Measurements from ENCODE around the gene MSLN.

- no peak for TF ChIP-seq EZH2 (IDR thresholded peaks at IDR 0.05)
- no peak for TF ChIP-seq POLR2AphosphoS5 (IDR thresholded peaks at IDR 0.05; ENCODE audit: borderline replicate concordance, low read depth, low read length)
- TF ChIP-seq FOXP2 (optimal IDR thresholded peaks at IDR 0.05; ENCODE audit: control extremely low read depth, extremely low read length, insufficient read depth) = no peak
These were observed 1.3 kb downstream of the MSLN start for GRCh38 chr16:761625-762513.
